Measurements from ENCODE around the gene ABCA3. TPM values are rescaled to one million over a fixed set of nuclear protein-coding genes. Genes with fewer than 3 reads are reported as not detected.

Gene ABCA3
- total RNA-seq, 6 donors from 2014 or later, result 337 to 619 (median 455) TPM

- peaks cover 0 to 19% (median 10%) of the 10 kb centered on the region in 4 donors for H3K27me3 ChIP-seq
- H3K27ac ChIP-seq, result no peak overlapping the region
- TF ChIP-seq EP300 (IDR thresholded peaks at IDR 0.05), result no peak
- TF ChIP-seq POLR2AphosphoS5 (IDR thresholded peaks at IDR 0.05), result no peak
- no peak for TF ChIP-seq POLR2A (IDR thresholded peaks at IDR 0.05)
- no peak for TF ChIP-seq CTCF (IDR thresholded peaks at IDR 0.05)
- H3K4me1 ChIP-seq, result peaks cover 12 to 22% (median 21%) of the 10 kb centered on the region in 4 donors
- ATAC-seq (ENCODE audit: low FRiP score in 2 of 2) (no peak), DNase-seq (peak in 1 of 2 donors; percentile 68)
- 80 to 87% methylated on average over 8 to 13 of the region's 15 CpGs for WGBS, 2 donors
- no peaks in the 10 kb centered on the region for H3K9me3 ChIP-seq
- no peak overlapping the region for H3K4me3 ChIP-seq
- H3K36me3 ChIP-seq, result peaks cover 10 to 50% (median 37%) of the 10 kb centered on the region in 4 donors
These were observed 101.5 kb downstream of the ABCA3 start for GRCh38 chr16:2238838-2239675.

GRCh38 chr16:2238150-2238837 is 102.2 kb downstream of the ABCA3 start:
- TF ChIP-seq EP300 (IDR thresholded peaks at IDR 0.05) (no peak), POLR2A (IDR thresholded peaks at IDR 0.05) (no peak), POLR2AphosphoS5 (IDR thresholded peaks at IDR 0.05) (no peak), CTCF (IDR thresholded peaks at IDR 0.05) (no peak)
- H3K36me3 ChIP-seq, result peaks cover 14 to 50% (median 38%) of the 10 kb centered on the region in 4 donors
- peaks cover 0 to 19% (median 10%) of the 10 kb centered on the region in 4 donors for H3K27me3 ChIP-seq
- ATAC-seq (ENCODE audit: low FRiP score in 2 of 2), result no peak
- peaks cover 12 to 22% (median 21%) of the 10 kb centered on the region in 4 donors for H3K4me1 ChIP-seq
- peak in 1 of 2 donors; percentile 58 for DNase-seq
- H3K27ac ChIP-seq, result no peak overlapping the region
- no peaks in the 10 kb centered on the region for H3K9me3 ChIP-seq
- WGBS, 2 donors, result 63% methylated on average over 18 of the region's 18 CpGs; no CpG with 5 or more reads in 1 of the 2 donors
- H3K4me3 ChIP-seq, result no peak overlapping the region

GRCh38 chr16:2237493-2238149 is 102.9 kb downstream of the ABCA3 start:
- Histone ChIP-seq H3K4me1 (peaks cover 12 to 21% (median 19%) of the 10 kb centered on the region in 4 donors), H3K36me3 (peaks cover 16 to 50% (median 38%) of the 10 kb centered on the region in 4 donors), H3K4me3 (peak overlapping the region in 1 of 4 donors; percentile 9), H3K27ac (no peak overlapping the region), H3K27me3 (peaks cover 0 to 19% (median 10%) of the 10 kb centered on the region in 4 donors), H3K9me3 (no peaks in the 10 kb centered on the region)
- DNase-seq (peak in 1 of 2 donors; percentile 85), ATAC-seq (ENCODE audit: low FRiP score in 2 of 2) (no peak)
- TF ChIP-seq CTCF (IDR thresholded peaks at IDR 0.05), result no peak
- no peak for TF ChIP-seq EP300 (IDR thresholded peaks at IDR 0.05)
- TF ChIP-seq POLR2AphosphoS5 (IDR thresholded peaks at IDR 0.05), result no peak
- no peak for TF ChIP-seq POLR2A (IDR thresholded peaks at IDR 0.05)
- WGBS, 2 donors, result 13 to 30% methylated on average over 10 to 32 of the region's 65 CpGs

GRCh38 chr16:2237102-2237482 is 103.4 kb downstream of the ABCA3 start:
- Histone ChIP-seq H3K9me3 (no peaks in the 10 kb centered on the region), H3K27me3 (peaks cover 0 to 19% (median 10%) of the 10 kb centered on the region in 4 donors), H3K4me3 (peak overlapping the region in 1 of 4 donors; percentile 9), H3K4me1 (peaks cover 12 to 21% (median 19%) of the 10 kb centered on the region in 4 donors), H3K27ac (no peak overlapping the region), H3K36me3 (peaks cover 21 to 50% (median 40%) of the 10 kb centered on the region in 4 donors)
- peak in 1 of 2 donors; percentile 82 for DNase-seq
- ATAC-seq (ENCODE audit: low FRiP score in 2 of 2), result no peak
- TF ChIP-seq EP300 (IDR thresholded peaks at IDR 0.05) (no peak), CTCF (IDR thresholded peaks at IDR 0.05) (no peak), POLR2A (IDR thresholded peaks at IDR 0.05) (no peak), POLR2AphosphoS5 (IDR thresholded peaks at IDR 0.05) (no peak)
- WGBS, 2 donors, result 7 to 11% methylated on average over 5 to 7 of the region's 40 CpGs

All from upper lobe of left lung (tissue), 6 donors.